Measurements from ENCODE around the gene KRT32.

KRT32 gene

GRCh38 chr17:41415411-41415810, 51.8 kb downstream of the KRT32 start:
- Histone ChIP-seq H3K36me3 (ENCODE audit: control insufficient read depth, insufficient read depth, low read length) (no peaks in the 10 kb centered on the region), H3K9me3 (ENCODE audit: control insufficient read depth, insufficient read depth, low read length) (no peaks in the 10 kb centered on the region), H3K27ac (ENCODE audit: low read depth, low read length) (no peak overlapping the region), H3K4me1 (ENCODE audit: control insufficient read depth, insufficient read depth, low read length) (peaks cover 17% of the 10 kb centered on the region), H3K9ac (ENCODE audit: low read depth, low read length) (no peak overlapping the region), H3K27me3 (ENCODE audit: control insufficient read depth, insufficient read depth, low read length) (no peaks in the 10 kb centered on the region), H3K4me3 (ENCODE audit: low read depth, low read length) (no peak overlapping the region)

DNA sequence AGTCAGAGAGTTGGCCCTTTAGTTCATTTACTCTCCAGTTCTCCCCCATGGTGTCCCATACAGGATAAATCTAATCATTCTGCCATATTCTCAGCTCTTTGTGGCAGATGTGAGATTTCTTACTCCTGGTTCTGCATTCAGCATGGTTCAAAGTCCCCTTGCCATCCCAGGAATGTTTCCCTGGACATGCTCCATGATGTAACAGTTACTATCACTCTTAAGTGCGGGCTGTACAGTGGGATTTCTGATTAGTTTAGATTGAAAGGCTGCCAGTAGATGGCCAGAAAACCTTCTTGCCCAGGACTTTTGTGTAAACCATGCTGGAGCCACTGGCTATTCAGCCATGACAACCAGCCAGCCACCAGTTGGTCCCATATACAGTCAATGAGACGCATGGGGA, 53.2 kb downstream of the KRT32 start:
- Histone ChIP-seq H3K4me3 (ENCODE audit: low read depth, low read length) (no peak overlapping the region), H3K27me3 (ENCODE audit: control insufficient read depth, insufficient read depth, low read length) (no peaks in the 10 kb centered on the region), H3K9ac (ENCODE audit: low read depth, low read length) (no peak overlapping the region), H3K27ac (ENCODE audit: low read depth, low read length) (no peak overlapping the region), H3K9me3 (ENCODE audit: control insufficient read depth, insufficient read depth, low read length) (no peaks in the 10 kb centered on the region), H3K36me3 (ENCODE audit: control insufficient read depth, insufficient read depth, low read length) (no peaks in the 10 kb centered on the region), H3K4me1 (ENCODE audit: control insufficient read depth, insufficient read depth, low read length) (peaks cover 17% of the 10 kb centered on the region)

GRCh38 chr17:41413353-41413957, 53.7 kb downstream of the KRT32 start:
- Histone ChIP-seq H3K27me3 (ENCODE audit: control insufficient read depth, insufficient read depth, low read length) (no peaks in the 10 kb centered on the region), H3K9me3 (ENCODE audit: control insufficient read depth, insufficient read depth, low read length) (no peaks in the 10 kb centered on the region), H3K27ac (ENCODE audit: low read depth, low read length) (no peak overlapping the region), H3K4me1 (ENCODE audit: control insufficient read depth, insufficient read depth, low read length) (peaks cover 17% of the 10 kb centered on the region), H3K36me3 (ENCODE audit: control insufficient read depth, insufficient read depth, low read length) (no peaks in the 10 kb centered on the region), H3K4me3 (ENCODE audit: low read depth, low read length) (no peak overlapping the region), H3K9ac (ENCODE audit: low read depth, low read length) (no peak overlapping the region)

DNA sequence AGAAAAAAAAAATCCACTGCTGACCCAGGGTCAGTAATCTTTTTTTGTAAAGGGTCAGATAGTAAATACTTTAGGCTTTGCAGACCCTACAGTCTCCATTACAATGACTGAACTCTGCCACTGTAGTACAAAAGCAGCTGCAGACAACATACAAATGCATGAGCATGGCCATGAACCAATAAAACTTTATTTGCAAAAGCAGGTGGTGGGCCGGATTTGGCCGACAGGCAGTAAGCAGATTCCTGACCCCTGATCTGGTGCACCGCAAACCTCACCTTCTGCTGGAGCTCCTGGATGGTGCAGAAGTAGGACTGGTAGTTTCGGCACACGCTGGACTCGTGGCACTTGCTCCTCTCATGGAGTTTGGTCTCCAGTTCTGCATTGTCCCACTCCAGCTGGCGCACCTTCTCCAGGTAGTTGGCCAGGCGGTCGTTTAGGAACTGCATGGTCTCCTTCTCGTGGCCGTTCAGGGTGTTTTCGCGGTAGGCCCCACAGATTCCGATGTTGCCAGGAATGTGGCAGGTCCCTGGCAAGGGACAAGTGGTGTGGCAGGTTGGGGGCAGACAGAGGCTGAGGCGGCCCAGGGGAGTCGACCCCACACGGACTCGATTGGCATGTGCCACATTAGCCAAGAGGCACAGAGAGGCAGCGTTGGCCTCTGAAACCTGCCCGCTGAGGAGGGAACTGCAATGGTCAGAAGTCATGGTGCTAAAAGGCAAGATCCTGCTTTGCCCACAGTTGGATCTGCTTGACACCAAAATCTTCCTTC, 55.9 kb downstream of the KRT32 start:
- Histone ChIP-seq H3K27ac (ENCODE audit: low read depth, low read length) (no peak overlapping the region), H3K9me3 (ENCODE audit: control insufficient read depth, insufficient read depth, low read length) (no peaks in the 10 kb centered on the region), H3K27me3 (ENCODE audit: control insufficient read depth, insufficient read depth, low read length) (no peaks in the 10 kb centered on the region), H3K4me3 (ENCODE audit: low read depth, low read length) (no peak overlapping the region), H3K36me3 (ENCODE audit: control insufficient read depth, insufficient read depth, low read length) (no peaks in the 10 kb centered on the region), H3K9ac (ENCODE audit: low read depth, low read length) (no peak overlapping the region), H3K4me1 (ENCODE audit: control insufficient read depth, insufficient read depth, low read length) (peaks cover 14% of the 10 kb centered on the region)
